Gastrocnemius medialis (tissue), 4 donors: Measurements from ENCODE around the gene CCDC85A. TPM values are rescaled to one million over a fixed set of nuclear protein-coding genes. Genes with fewer than 3 reads are reported as not detected.

ENCODE experiments used
- ATAC-seq, 2 donors: fragments of 150-250 bp; one replicate each; pipeline ENCODE4 v1.9.1; 2016
- DNase-seq, 2 donors: peaks; one replicate each; pipeline ENCODE4 v3.0.0-alpha.2; 2019
- H3K27ac ChIP-seq, 4 donors: fragments of 200-600 bp; sonication (generic); 1 replicate in 1 of 4; 2 replicates in 3 of 4; pipeline ENCODE4 v1.5.1; 2016 to 2018; ENCODE audit warnings: mild to moderate bottlenecking in 2 of 4, moderate library complexity in 1 of 4
- H3K27me3 ChIP-seq, 3 donors: fragments of 200-600 bp; sonication (generic) in 2 of 3; 1 replicate in 1 of 3; 2 replicates in 2 of 3; pipeline versions ENCODE4 v1.5.1 to v1.6.0; 2016 to 2019; ENCODE audit warnings: mild to moderate bottlenecking in 1 of 3, moderate library complexity in 1 of 3
- H3K36me3 ChIP-seq, 2 donors: fragments of 200-600 bp; sonication (generic) in 1 of 2; one replicate each; pipeline ENCODE4 v1.5.1; 2017 to 2018
- H3K4me1 ChIP-seq, 2 donors: fragments of 200-600 bp; sonication (generic) in 1 of 2; one replicate each; pipeline ENCODE4 v1.5.1; 2016 to 2017; ENCODE audit warnings: mild to moderate bottlenecking in 2 of 2
- H3K4me3 ChIP-seq, 4 donors: fragments of 200-600 bp; sonication (generic) in 3 of 4; 1 replicate in 1 of 4; 2 replicates in 3 of 4; pipeline ENCODE4 v1.5.1; 2016 to 2019; ENCODE audit warnings: mild to moderate bottlenecking in 2 of 4
- H3K9me3 ChIP-seq, 3 donors: fragments of 200-600 bp; sonication (generic) in 2 of 3; 1 replicate in 1 of 3; 2 replicates in 2 of 3; pipeline ENCODE4 v1.5.1; 2016 to 2019
- CTCF ChIP-seq, 5 experiments: fragments of 450-650 bp in 3 of 5; fragments of 200-600 bp in 2 of 5; sonication (generic) in 2 of 5; IDR thresholded peaks in 4 of 5; conservative IDR thresholded peaks in 1 of 5; 1 replicate in 4 of 5; 2 replicates in 1 of 5; pipeline ENCODE4 v1.5.1; 2016 to 2019; ENCODE audit warnings: antibody characterized with exemption in 5 of 5, mild to moderate bottlenecking in 3 of 5, moderate library complexity in 3 of 5
- POLR2A ChIP-seq, 2 donors: fragments of 450-650 bp; IDR thresholded peaks; one replicate each; pipeline ENCODE4 v1.6.1; 2017; ENCODE audit warnings: antibody characterized with exemption in 2 of 2, mild to moderate bottlenecking in 2 of 2, moderate library complexity in 2 of 2
- in situ Hi-C, 4 donors: fragments of 200-750 bp; cut with MboI; loops; one replicate each; pipeline versions ENCODE4 v1.15.0 to v1.8.0; 2017; ENCODE audit warnings: low sequenced_read_pairs in 4 of 4
- intact Hi-C: fragments of 100-400 bp; cut with DNase I; formaldehyde crosslinking; loops from one replicate; pipeline ENCODE4 v1.15.1; 2023; ENCODE audit warnings: low total_unique reads
- total RNA-seq, 4 donors: library from RNA; depleted of rRNA; stranded (reverse); fragments of >200 nt; gene quantifications; one replicate each; pipeline versions ENCODE4 v1.1.0 to v1.2.3, GENCODE V29; 2016

CCDC85A gene
- total RNA-seq, 4 donors from 2014 or later, result 4.6 to 8.2 (median 6.1) TPM

- intact Hi-C loops, result no loop called here
- no peak overlapping the region for H3K4me3 ChIP-seq
- ATAC-seq (no peak), DNase-seq (no peak)
- in situ Hi-C loops, result loop anchor here (5.0 to 25.0 kb wide), 3 partner anchors 555 to 1330 kb away; no protein-coding TSS in a partner anchor
- no peaks in the 10 kb centered on the region for H3K9me3 ChIP-seq
- H3K36me3 ChIP-seq, result no peaks in the 10 kb centered on the region
- H3K4me1 ChIP-seq, result peaks cover 2 to 13% of the 10 kb centered on the region in 2 donors
- no peak overlapping the region for H3K27ac ChIP-seq
- peaks cover 0 to 5% (median 0%) of the 10 kb centered on the region in 3 donors for H3K27me3 ChIP-seq
- TF ChIP-seq CTCF (IDR thresholded peaks at IDR 0.05 in 4 of 5, conservative IDR thresholded peaks at IDR 0.05 in 1 of 5), result no peak
- no peak for TF ChIP-seq POLR2A (IDR thresholded peaks at IDR 0.05)
Measured at GRCh38 chr2:56182420-56182819, 1.4 kb upstream of the CCDC85A start.

GRCh38 chr2:56184500-56185011 lies 766 bp downstream of the CCDC85A start:
- TF ChIP-seq POLR2A (IDR thresholded peaks at IDR 0.05) (no peak), CTCF (IDR thresholded peaks at IDR 0.05 in 4 of 5, conservative IDR thresholded peaks at IDR 0.05 in 1 of 5) (no peak)
- in situ Hi-C loops (loop anchor here (5.0 to 25.0 kb wide), 3 partner anchors 553 to 1328 kb away; no protein-coding TSS in a partner anchor), intact Hi-C loops (no loop called here)
- DNase-seq (no peak), ATAC-seq (peak; percentile 8 to 16)
- H3K36me3 ChIP-seq, result no peaks in the 10 kb centered on the region
- H3K4me1 ChIP-seq, result peaks cover 2 to 13% of the 10 kb centered on the region in 2 donors
- H3K27me3 ChIP-seq, result peaks cover 0 to 5% (median 0%) of the 10 kb centered on the region in 3 donors
- H3K9me3 ChIP-seq, result no peaks in the 10 kb centered on the region
- peak overlapping the region; percentile 67 to 88 (median 70) for H3K4me3 ChIP-seq
- H3K27ac ChIP-seq, result peak overlapping the region; percentile 59 to 73 (median 70)

GRCh38 chr2:56185101-56185581 lies 1.4 kb downstream of the CCDC85A start:
- in situ Hi-C loops (loop anchor here (25.0 kb wide), 2 partner anchors 552 to 1327 kb away; no protein-coding TSS in a partner anchor), intact Hi-C loops (no loop called here)
- Histone ChIP-seq H3K27ac (peak overlapping the region; percentile 59 to 73 (median 70)), H3K27me3 (peaks cover 0 to 5% (median 0%) of the 10 kb centered on the region in 3 donors), H3K36me3 (no peaks in the 10 kb centered on the region), H3K4me1 (peaks cover 2 to 14% of the 10 kb centered on the region in 2 donors), H3K9me3 (no peaks in the 10 kb centered on the region), H3K4me3 (peak overlapping the region; percentile 67 to 88 (median 70))
- ATAC-seq (no peak), DNase-seq (peak in 1 of 2 donors; percentile 14)
- no peak for TF ChIP-seq CTCF (IDR thresholded peaks at IDR 0.05 in 4 of 5, conservative IDR thresholded peaks at IDR 0.05 in 1 of 5)
- no peak for TF ChIP-seq POLR2A (IDR thresholded peaks at IDR 0.05)

- ATAC-seq, result peak in 1 of 2 donors; percentile 13
- in situ Hi-C loops (loop anchor here (25.0 kb wide), 2 partner anchors 552 to 1327 kb away; no protein-coding TSS in a partner anchor), intact Hi-C loops (no loop called here)
- TF ChIP-seq CTCF (IDR thresholded peaks at IDR 0.05 in 4 of 5, conservative IDR thresholded peaks at IDR 0.05 in 1 of 5) (peak in 2 of 5 experiments; percentile 9 to 21), POLR2A (IDR thresholded peaks at IDR 0.05) (no peak)
- Histone ChIP-seq H3K9me3 (no peaks in the 10 kb centered on the region), H3K27me3 (peaks cover 0 to 5% (median 0%) of the 10 kb centered on the region in 3 donors), H3K36me3 (no peaks in the 10 kb centered on the region), H3K4me1 (peaks cover 2 to 16% of the 10 kb centered on the region in 2 donors), H3K4me3 (peak overlapping the region; percentile 67 to 88 (median 70)), H3K27ac (peak overlapping the region; percentile 59 to 73 (median 70))
- peak in 1 of 2 donors; percentile 4 for DNase-seq
Measured at GRCh38 chr2:56185582-56186046, 1.8 kb downstream of the CCDC85A start.
